ENCODE measurements around the gene SIRPA.

SIRPA gene

DNA sequence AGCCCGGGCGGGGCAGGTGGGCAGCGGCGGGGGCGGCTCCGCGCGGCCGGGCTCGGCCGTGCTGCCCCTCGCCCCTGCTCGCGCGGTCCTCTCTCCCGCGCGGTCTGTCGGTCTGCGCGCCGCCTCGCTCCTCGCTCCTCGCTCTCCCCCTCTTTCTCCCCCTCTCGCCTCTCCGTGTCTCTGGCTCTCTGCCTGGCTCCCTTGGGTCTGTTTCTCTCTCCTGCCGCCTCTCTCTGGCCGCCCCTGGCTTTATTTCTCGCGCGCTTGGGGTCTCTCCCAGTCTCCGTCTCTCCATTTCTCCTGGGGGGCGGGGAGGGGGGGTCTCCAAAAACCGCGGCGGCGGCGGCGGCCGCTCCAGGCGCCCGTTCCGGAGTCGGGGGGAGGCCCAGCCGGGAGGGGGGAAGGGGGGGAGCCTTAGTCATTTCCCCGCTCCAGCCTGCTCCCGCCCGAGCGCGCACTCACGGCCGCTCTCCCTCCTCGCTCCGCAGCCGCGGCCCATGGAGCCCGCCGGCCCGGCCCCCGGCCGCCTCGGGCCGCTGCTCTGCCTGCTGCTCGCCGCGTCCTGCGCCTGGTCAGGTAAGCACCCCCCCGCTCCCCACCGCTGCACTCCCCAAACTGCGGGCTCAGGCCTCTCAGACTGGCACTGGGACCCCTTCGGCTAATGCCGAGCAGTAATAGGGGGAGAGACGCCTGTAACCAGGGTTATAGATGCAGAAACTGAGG is at the start of gene SIRPA:
SIRPA (plus strand) TSS at position 457 of the 723 bp plus-strand sequence; CDS start at position 498, 41 bp downstream.
- peak within 1 kb of the TSS; percentile 67 for H3K27ac ChIP-seq
- TF ChIP-seq, protein P1, sequence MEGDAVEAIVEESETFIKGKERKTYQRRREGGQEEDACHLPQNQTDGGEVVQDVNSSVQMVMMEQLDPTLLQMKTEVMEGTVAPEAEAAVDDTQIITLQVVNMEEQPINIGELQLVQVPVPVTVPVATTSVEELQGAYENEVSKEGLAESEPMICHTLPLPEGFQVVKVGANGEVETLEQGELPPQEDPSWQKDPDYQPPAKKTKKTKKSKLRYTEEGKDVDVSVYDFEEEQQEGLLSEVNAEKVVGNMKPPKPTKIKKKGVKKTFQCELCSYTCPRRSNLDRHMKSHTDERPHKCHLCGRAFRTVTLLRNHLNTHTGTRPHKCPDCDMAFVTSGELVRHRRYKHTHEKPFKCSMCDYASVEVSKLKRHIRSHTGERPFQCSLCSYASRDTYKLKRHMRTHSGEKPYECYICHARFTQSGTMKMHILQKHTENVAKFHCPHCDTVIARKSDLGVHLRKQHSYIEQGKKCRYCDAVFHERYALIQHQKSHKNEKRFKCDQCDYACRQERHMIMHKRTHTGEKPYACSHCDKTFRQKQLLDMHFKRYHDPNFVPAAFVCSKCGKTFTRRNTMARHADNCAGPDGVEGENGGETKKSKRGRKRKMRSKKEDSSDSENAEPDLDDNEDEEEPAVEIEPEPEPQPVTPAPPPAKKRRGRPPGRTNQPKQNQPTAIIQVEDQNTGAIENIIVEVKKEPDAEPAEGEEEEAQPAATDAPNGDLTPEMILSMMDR (conservative IDR thresholded peaks at IDR 0.05) = no peak
- no peak for TF ChIP-seq ZFX (IDR thresholded peaks at IDR 0.05)

DNA sequence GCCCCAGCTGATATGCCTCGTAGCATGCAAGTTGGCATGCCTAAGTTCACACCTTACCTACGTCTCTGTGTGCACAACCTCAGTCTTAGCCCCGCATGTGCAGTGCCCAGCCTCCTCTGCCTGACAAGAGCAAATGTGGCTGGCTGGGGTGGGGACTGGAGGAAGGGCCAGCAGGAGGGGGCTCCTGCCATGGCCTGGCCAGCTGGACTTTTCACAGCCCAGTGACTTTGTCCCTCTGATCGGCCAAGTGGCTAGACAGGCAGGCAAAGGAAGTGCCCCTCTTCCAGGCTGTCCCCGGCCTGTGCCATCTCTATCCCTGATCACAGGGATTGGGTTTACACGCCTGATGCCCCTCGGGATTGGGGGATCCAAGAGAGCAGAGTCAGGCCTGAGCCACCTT is 49.5 kb upstream of the SIRPA start:
- H3K27ac ChIP-seq = no peak overlapping the region

DNA sequence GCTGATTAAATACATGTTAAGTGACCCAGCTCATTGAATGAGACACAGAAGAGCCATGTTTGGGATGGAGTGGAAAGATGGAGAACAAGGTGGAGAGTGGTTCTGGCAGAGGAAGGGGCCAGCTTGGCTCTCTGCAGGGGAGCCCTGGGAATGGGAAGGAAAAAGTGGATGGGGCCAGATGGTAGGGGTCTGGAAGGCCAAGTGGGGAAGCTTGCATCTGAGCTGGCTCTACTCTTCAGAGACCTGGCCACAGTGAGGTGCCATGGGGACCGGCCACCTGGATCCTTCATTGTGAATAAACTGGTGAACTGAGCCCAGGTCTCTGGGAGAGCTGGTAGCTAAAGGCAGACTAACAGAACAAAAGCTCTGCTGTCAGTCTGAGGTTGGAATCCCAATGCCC is 48.9 kb upstream of the SIRPA start:
- TF ChIP-seq, protein P1 (conservative IDR thresholded peaks at IDR 0.05) = no peak

More for the DNA sequence above, 49.5 kb upstream of the SIRPA start:
- TF ChIP-seq, protein P1 (conservative IDR thresholded peaks at IDR 0.05) = no peak
- TF ChIP-seq ZFX (IDR thresholded peaks at IDR 0.05) = no peak

DNA sequence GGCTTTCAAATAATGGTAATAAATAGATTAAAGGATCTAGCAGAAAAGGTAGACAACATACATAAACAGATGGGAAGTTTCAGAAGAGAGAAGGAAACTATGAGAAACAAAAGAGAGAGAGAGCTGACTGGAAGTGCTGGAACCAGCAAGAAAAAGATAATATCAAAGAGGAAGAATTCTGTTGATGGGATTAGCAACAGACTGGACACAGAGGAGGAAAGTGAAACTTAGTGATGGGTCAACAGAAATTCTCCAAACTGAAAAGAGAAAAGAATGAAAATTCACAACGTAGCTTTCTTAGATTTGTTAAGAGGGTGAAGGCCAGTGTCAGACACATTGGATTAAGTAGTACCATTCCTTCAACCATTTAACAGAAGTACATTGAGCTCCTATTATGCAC is 48.3 kb upstream of the SIRPA start:
- no peak overlapping the region for H3K27ac ChIP-seq

More for the DNA sequence above, 48.9 kb upstream of the SIRPA start:
- no peak overlapping the region for H3K27ac ChIP-seq

DNA sequence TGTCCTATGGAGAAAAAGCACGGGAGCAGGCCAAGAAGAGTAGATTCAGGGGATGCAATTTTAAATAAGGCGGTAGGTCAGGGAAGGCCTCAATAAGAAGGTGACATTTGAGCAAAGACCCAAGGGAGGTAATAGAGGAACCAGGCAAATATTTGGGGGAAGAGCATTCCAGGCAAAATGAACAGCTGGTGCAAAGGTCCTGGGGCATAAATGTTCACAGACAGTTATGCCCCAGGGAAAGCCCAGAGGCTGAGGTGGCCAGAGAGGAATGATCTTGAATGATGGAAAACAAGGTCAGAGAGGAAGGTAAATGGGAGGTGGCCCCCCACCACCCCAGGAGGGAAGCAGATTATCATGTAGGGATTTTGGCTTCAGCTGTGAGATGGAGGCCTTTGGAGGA is 47.4 kb upstream of the SIRPA start:
- TF ChIP-seq ZFX (IDR thresholded peaks at IDR 0.05) = no peak
- TF ChIP-seq, protein P1 (conservative IDR thresholded peaks at IDR 0.05) = no peak
- no peak overlapping the region for H3K27ac ChIP-seq

More for the DNA sequence above, 48.3 kb upstream of the SIRPA start:
- TF ChIP-seq ZFX (IDR thresholded peaks at IDR 0.05) = no peak
- TF ChIP-seq, protein P1 (conservative IDR thresholded peaks at IDR 0.05) = no peak

DNA sequence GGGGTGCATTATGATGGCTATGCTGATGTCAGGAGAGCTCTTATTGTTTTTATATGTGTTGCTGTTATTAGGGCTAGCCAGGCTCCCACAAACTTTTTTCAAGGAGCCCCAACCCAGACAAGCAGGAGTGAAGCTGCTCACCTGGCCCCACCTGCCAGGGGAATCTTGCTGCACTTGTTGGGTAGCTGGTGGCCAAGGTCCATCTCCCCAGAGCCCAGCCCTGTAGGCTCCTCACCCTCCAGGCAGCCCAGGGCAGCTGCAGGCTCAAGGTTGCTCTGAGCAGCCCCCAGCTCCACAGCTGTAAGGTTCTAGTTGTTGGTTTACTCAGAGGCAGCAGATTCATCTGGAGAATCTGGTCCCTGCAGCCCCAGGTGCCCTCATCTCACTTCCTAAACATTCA is 46.8 kb upstream of the SIRPA start:
- H3K27ac ChIP-seq = no peak overlapping the region
- TF ChIP-seq, protein P1 (conservative IDR thresholded peaks at IDR 0.05) = no peak
- no peak for TF ChIP-seq ZFX (IDR thresholded peaks at IDR 0.05)

DNA sequence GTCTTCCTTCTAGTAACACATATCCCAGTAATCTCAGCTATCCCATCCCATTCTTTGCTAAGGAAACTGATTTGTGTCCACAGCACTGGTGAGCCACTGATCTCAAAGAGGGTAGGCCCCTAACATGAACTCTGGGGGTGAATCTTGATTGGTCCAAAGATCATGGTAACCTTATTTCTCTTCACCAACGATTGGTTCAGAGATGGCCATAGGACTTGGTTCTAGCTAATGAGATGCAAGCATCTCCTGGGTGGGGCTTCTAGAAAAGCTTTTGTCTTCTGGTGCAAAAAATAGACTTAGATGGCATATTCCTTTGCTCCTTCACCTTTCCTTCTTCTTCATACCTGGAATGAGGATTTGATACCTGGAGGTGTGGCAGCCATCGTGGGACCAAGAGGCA is 43.8 kb upstream of the SIRPA start:
- TF ChIP-seq ZFX (IDR thresholded peaks at IDR 0.05) = no peak
- TF ChIP-seq, protein P1 (conservative IDR thresholded peaks at IDR 0.05) = no peak
- no peak overlapping the region for H3K27ac ChIP-seq

Measured in C4-2B (cell line).